ENCODE results near the gene CAMK2D.

Gene CAMK2D

DNA sequence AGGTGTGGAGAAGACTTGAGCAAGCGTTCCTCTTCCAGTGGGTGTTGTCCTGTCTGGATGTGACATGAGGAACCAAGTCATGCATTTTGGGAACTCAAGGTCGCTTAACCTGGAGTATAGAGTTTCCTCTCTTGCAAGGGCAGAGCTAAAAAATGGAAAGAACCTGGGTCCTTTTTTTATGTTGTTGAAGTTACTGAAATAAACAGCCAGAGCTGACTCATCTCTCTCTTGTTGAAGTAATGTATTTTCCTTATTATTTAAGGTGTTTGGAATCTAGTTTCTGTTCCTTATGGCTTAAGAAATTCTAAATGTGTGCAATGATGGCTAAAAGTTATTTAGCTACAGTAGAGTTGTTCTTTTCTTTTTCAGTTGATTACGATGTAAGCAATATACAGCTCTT is 314.5 kb downstream of the CAMK2D start:
- DNase-seq (ENCODE audit: low read depth): no peak
- Histone ChIP-seq H3K9me3 (ENCODE audit: control insufficient read depth, low read length) (no peaks in the 10 kb centered on the region), H3K4me1 (ENCODE audit: control insufficient read depth, insufficient read depth, low read length) (peaks cover 82% of the 10 kb centered on the region), H3K9ac (ENCODE audit: low read length) (peak overlapping the region; percentile 84), H3K36me3 (ENCODE audit: control insufficient read depth, insufficient read depth, low read length, severe bottlenecking) (peaks cover 5% of the 10 kb centered on the region), H3K27me3 (replicated peaks; ENCODE audit: control insufficient read depth, insufficient read depth, low read length) (no peaks in the 10 kb centered on the region), H3K4me3 (ENCODE audit: low read length) (peak overlapping the region; percentile 56)

- Histone ChIP-seq H3K4me3 (ENCODE audit: low read length) (peak overlapping the region; percentile 53), H3K27me3 (replicated peaks; ENCODE audit: control insufficient read depth, insufficient read depth, low read length) (no peaks in the 10 kb centered on the region), H3K4me1 (ENCODE audit: control insufficient read depth, insufficient read depth, low read length) (peaks cover 72% of the 10 kb centered on the region), H3K9ac (ENCODE audit: low read length) (peak overlapping the region; percentile 84), H3K9me3 (ENCODE audit: control insufficient read depth, low read length) (no peaks in the 10 kb centered on the region), H3K36me3 (ENCODE audit: control insufficient read depth, insufficient read depth, low read length, severe bottlenecking) (no peaks in the 10 kb centered on the region)
- DNase-seq (ENCODE audit: low read depth): peak; percentile 61
These were observed 315.5 kb downstream of the CAMK2D start for GRCh38 chr4:113446019-113446418.

- Histone ChIP-seq H3K36me3 (ENCODE audit: control insufficient read depth, insufficient read depth, low read length, severe bottlenecking) (no peaks in the 10 kb centered on the region), H3K9ac (ENCODE audit: low read length) (peak overlapping the region; percentile 84), H3K4me3 (ENCODE audit: low read length) (peak overlapping the region; percentile 53), H3K9me3 (ENCODE audit: control insufficient read depth, low read length) (no peaks in the 10 kb centered on the region), H3K4me1 (ENCODE audit: control insufficient read depth, insufficient read depth, low read length) (peaks cover 69% of the 10 kb centered on the region), H3K27me3 (replicated peaks; ENCODE audit: control insufficient read depth, insufficient read depth, low read length) (no peaks in the 10 kb centered on the region)
- DNase-seq (ENCODE audit: low read depth): peak; percentile 96
These were observed 316.3 kb downstream of the CAMK2D start for GRCh38 chr4:113445286-113445685.

DNA sequence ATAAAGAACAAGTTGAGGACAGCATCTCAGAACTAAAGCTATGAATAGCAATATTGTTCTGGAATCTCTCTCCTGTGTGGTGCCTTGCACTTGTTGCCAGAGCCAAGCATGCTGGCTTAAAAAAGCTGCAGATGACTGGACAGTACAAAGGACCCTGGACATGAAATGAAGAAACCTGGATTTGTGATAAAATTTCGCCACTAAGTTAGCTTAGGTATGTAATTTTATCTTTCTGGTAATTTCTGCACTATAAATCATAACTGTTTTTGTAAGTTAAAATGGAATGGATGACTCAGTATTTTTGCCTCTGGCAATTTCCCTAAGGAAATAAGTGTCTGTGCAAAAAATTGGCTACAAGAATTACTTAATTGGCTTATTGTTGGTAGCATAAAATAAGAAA is 317.2 kb downstream of the CAMK2D start:
- peak; percentile 76 for DNase-seq (ENCODE audit: low read depth)
- peak overlapping the region; percentile 81 for H3K9ac ChIP-seq (ENCODE audit: low read length)
- no peaks in the 10 kb centered on the region for H3K9me3 ChIP-seq (ENCODE audit: control insufficient read depth, low read length)

GRCh38 chr4:113442826-113443225 is 318.7 kb downstream of the CAMK2D start:
- H3K4me1 ChIP-seq (ENCODE audit: control insufficient read depth, insufficient read depth, low read length): peaks cover 48% of the 10 kb centered on the region
- H3K9me3 ChIP-seq (ENCODE audit: control insufficient read depth, low read length): no peaks in the 10 kb centered on the region
- H3K36me3 ChIP-seq (ENCODE audit: control insufficient read depth, insufficient read depth, low read length, severe bottlenecking): no peaks in the 10 kb centered on the region
- DNase-seq (ENCODE audit: low read depth): no peak
- no peak overlapping the region for H3K4me3 ChIP-seq (ENCODE audit: low read length)
- no peaks in the 10 kb centered on the region for H3K27me3 ChIP-seq (replicated peaks; ENCODE audit: control insufficient read depth, insufficient read depth, low read length)
- no peak overlapping the region for H3K9ac ChIP-seq (ENCODE audit: low read length)

More for the DNA sequence above, 317.2 kb downstream of the CAMK2D start:
- Histone ChIP-seq H3K36me3 (ENCODE audit: control insufficient read depth, insufficient read depth, low read length, severe bottlenecking) (no peaks in the 10 kb centered on the region), H3K4me1 (ENCODE audit: control insufficient read depth, insufficient read depth, low read length) (peaks cover 62% of the 10 kb centered on the region), H3K27me3 (replicated peaks; ENCODE audit: control insufficient read depth, insufficient read depth, low read length) (no peaks in the 10 kb centered on the region), H3K4me3 (ENCODE audit: low read length) (peak overlapping the region; percentile 26)

GRCh38 chr4:113440371-113440770 is 321.2 kb downstream of the CAMK2D start:
- no peaks in the 10 kb centered on the region for H3K27me3 ChIP-seq (replicated peaks; ENCODE audit: control insufficient read depth, insufficient read depth, low read length)

DNA sequence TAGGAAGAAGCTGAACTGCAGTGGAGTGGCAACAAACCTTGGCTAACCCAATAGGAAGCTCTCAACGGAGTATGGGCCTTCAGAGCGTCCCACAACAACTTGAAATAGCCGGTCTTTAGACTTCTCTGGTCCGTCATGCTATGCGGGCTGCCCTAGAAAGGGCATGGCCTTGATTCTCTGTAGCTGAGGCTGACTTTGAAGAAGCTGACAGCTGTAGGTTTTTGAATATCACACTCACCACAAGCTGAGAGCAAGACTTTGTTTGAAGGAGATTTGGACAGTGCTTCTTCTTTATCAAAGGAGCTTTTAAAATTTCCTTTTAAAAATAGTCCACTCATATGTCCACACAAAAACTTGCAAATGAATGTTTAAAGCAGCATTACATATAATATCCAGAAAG is 322.9 kb downstream of the CAMK2D start:
- Histone ChIP-seq H3K27me3 (replicated peaks; ENCODE audit: control insufficient read depth, insufficient read depth, low read length) (no peaks in the 10 kb centered on the region), H3K4me3 (ENCODE audit: low read length) (no peak overlapping the region)
- DNase-seq (ENCODE audit: low read depth): no peak

More at GRCh38 chr4:113440371-113440770, 321.2 kb downstream of the CAMK2D start:
- Histone ChIP-seq H3K4me3 (ENCODE audit: low read length) (no peak overlapping the region), H3K9ac (ENCODE audit: low read length) (no peak overlapping the region), H3K9me3 (ENCODE audit: control insufficient read depth, low read length) (no peaks in the 10 kb centered on the region), H3K36me3 (ENCODE audit: control insufficient read depth, insufficient read depth, low read length, severe bottlenecking) (no peaks in the 10 kb centered on the region), H3K4me1 (ENCODE audit: control insufficient read depth, insufficient read depth, low read length) (peaks cover 48% of the 10 kb centered on the region)
- DNase-seq (ENCODE audit: low read depth): no peak

GRCh38 chr4:113437129-113437528 is 324.4 kb downstream of the CAMK2D start:
- Histone ChIP-seq H3K4me1 (ENCODE audit: control insufficient read depth, insufficient read depth, low read length) (peaks cover 57% of the 10 kb centered on the region), H3K36me3 (ENCODE audit: control insufficient read depth, insufficient read depth, low read length, severe bottlenecking) (no peaks in the 10 kb centered on the region), H3K4me3 (ENCODE audit: low read length) (peak overlapping the region; percentile 33), H3K27me3 (replicated peaks; ENCODE audit: control insufficient read depth, insufficient read depth, low read length) (no peaks in the 10 kb centered on the region), H3K9me3 (ENCODE audit: control insufficient read depth, low read length) (no peaks in the 10 kb centered on the region), H3K9ac (ENCODE audit: low read length) (peak overlapping the region; percentile 65)
- no peak for DNase-seq (ENCODE audit: low read depth)

More for the DNA sequence above, 322.9 kb downstream of the CAMK2D start:
- Histone ChIP-seq H3K36me3 (ENCODE audit: control insufficient read depth, insufficient read depth, low read length, severe bottlenecking) (no peaks in the 10 kb centered on the region), H3K4me1 (ENCODE audit: control insufficient read depth, insufficient read depth, low read length) (peaks cover 51% of the 10 kb centered on the region), H3K9me3 (ENCODE audit: control insufficient read depth, low read length) (no peaks in the 10 kb centered on the region), H3K9ac (ENCODE audit: low read length) (no peak overlapping the region)

DNA sequence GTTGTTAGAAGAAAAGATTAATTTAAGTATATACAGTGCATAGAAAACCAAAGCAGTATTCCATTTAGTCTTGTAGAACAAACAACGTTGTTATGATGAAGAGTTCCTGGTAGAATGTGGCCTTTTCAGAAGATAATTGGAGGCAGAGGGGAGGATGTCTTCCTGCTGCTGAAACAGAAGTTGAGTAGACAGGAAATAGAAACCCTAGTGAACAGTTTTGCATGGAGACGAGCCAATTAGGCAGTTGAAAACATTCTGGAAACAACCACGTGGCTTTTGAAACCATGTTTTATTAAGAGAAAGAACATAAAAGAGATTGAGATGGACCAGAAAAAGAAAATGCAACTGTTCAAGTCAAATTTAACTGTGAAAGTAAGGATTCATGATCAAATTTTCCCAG is 325.2 kb downstream of the CAMK2D start:
- DNase-seq (ENCODE audit: low read depth): peak; percentile 66
- Histone ChIP-seq H3K36me3 (ENCODE audit: control insufficient read depth, insufficient read depth, low read length, severe bottlenecking) (no peaks in the 10 kb centered on the region), H3K9ac (ENCODE audit: low read length) (peak overlapping the region; percentile 65), H3K4me1 (ENCODE audit: control insufficient read depth, insufficient read depth, low read length) (peaks cover 57% of the 10 kb centered on the region), H3K27me3 (replicated peaks; ENCODE audit: control insufficient read depth, insufficient read depth, low read length) (no peaks in the 10 kb centered on the region), H3K9me3 (ENCODE audit: control insufficient read depth, low read length) (no peaks in the 10 kb centered on the region), H3K4me3 (ENCODE audit: low read length) (peak overlapping the region; percentile 33)

GRCh38 chr4:113435893-113436292 is 325.6 kb downstream of the CAMK2D start:
- Histone ChIP-seq H3K27me3 (replicated peaks; ENCODE audit: control insufficient read depth, insufficient read depth, low read length) (no peaks in the 10 kb centered on the region), H3K36me3 (ENCODE audit: control insufficient read depth, insufficient read depth, low read length, severe bottlenecking) (no peaks in the 10 kb centered on the region)
- peak; percentile 78 for DNase-seq (ENCODE audit: low read depth)

DNA sequence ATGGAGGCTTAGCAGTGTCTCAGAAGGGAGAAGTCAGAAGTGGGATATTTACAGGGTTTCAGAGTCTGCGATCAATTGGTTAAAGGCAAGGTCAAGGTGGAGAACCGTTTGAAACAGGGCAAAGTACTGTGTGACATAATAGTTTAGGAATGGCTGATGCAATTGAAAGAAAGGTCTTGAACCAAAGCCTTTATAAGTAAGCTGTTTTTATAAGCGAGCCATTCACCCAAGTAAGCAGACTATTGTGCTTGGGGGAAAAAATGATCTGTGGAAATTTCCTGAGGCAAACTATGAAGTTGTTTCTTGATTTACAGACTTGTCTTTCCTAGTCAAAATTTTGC is 327.3 kb downstream of the CAMK2D start:
- Histone ChIP-seq H3K9ac (ENCODE audit: low read length) (peak overlapping the region; percentile 53), H3K9me3 (ENCODE audit: control insufficient read depth, low read length) (no peaks in the 10 kb centered on the region), H3K4me1 (ENCODE audit: control insufficient read depth, insufficient read depth, low read length) (peaks cover 53% of the 10 kb centered on the region), H3K27me3 (replicated peaks; ENCODE audit: control insufficient read depth, insufficient read depth, low read length) (no peaks in the 10 kb centered on the region), H3K36me3 (ENCODE audit: control insufficient read depth, insufficient read depth, low read length, severe bottlenecking) (no peaks in the 10 kb centered on the region), H3K4me3 (ENCODE audit: low read length) (peak overlapping the region; percentile 58)
- no peak for DNase-seq (ENCODE audit: low read depth)

More at GRCh38 chr4:113435893-113436292, 325.6 kb downstream of the CAMK2D start:
- Histone ChIP-seq H3K4me3 (ENCODE audit: low read length) (peak overlapping the region; percentile 33), H3K4me1 (ENCODE audit: control insufficient read depth, insufficient read depth, low read length) (peaks cover 57% of the 10 kb centered on the region), H3K9me3 (ENCODE audit: control insufficient read depth, low read length) (no peaks in the 10 kb centered on the region), H3K9ac (ENCODE audit: low read length) (peak overlapping the region; percentile 65)

GRCh38 chr4:113433536-113434246 is 327.8 kb downstream of the CAMK2D start:
- H3K9me3 ChIP-seq (ENCODE audit: control insufficient read depth, low read length): no peaks in the 10 kb centered on the region
- peak overlapping the region; percentile 62 for H3K9ac ChIP-seq (ENCODE audit: low read length)
- peak overlapping the region; percentile 58 for H3K4me3 ChIP-seq (ENCODE audit: low read length)
- no peaks in the 10 kb centered on the region for H3K36me3 ChIP-seq (ENCODE audit: control insufficient read depth, insufficient read depth, low read length, severe bottlenecking)
- no peak for DNase-seq (ENCODE audit: low read depth)
- no peaks in the 10 kb centered on the region for H3K27me3 ChIP-seq (replicated peaks; ENCODE audit: control insufficient read depth, insufficient read depth, low read length)
- H3K4me1 ChIP-seq (ENCODE audit: control insufficient read depth, insufficient read depth, low read length): peaks cover 53% of the 10 kb centered on the region
